GM18907 (cell line): Measurements from ENCODE around the gene LY9.
A peak's percentile ranks its signal among the peaks of the same experiment; 100 is the strongest.

Experiments
- ATAC-seq: cut with Tn5 transposase; IDR thresholded peaks from one replicate; pipeline ENCODE4 v1.9.1; 2021; ENCODE audit warnings: mild to moderate bottlenecking, moderate library complexity; ENCODE audit not compliant: unreplicated experiment

The LY9 gene

GRCh38 chr1:160801836-160802580, 6.0 kb downstream of the LY9 start:
- ATAC-seq, result no peak

- no peak for ATAC-seq
Measured at GRCh38 chr1:160806109-160806665, 10.2 kb downstream of the LY9 start.

- no peak for ATAC-seq
Measured at GRCh38 chr1:160806784-160807183, 10.8 kb downstream of the LY9 start.

- no peak for ATAC-seq
Measured at GRCh38 chr1:160807247-160807646, 11.3 kb downstream of the LY9 start.

GRCh38 chr1:160807738-160808137, 11.8 kb downstream of the LY9 start:
- no peak for ATAC-seq

GRCh38 chr1:160808289-160808688, 12.3 kb downstream of the LY9 start:
- no peak for ATAC-seq

GRCh38 chr1:160810486-160810885, 14.5 kb downstream of the LY9 start:
- ATAC-seq, result no peak

- no peak for ATAC-seq
Measured at GRCh38 chr1:160811147-160811546, 15.2 kb downstream of the LY9 start.

GRCh38 chr1:160813215-160813614, 17.2 kb downstream of the LY9 start:
- no peak for ATAC-seq

GRCh38 chr1:160814316-160814715, 18.3 kb downstream of the LY9 start:
- ATAC-seq, result no peak

GRCh38 chr1:160814856-160815255, 18.9 kb downstream of the LY9 start:
- no peak for ATAC-seq

- no peak for ATAC-seq
Measured at GRCh38 chr1:160818207-160818937, 22.4 kb downstream of the LY9 start.

GRCh38 chr1:160819186-160819585, 23.2 kb downstream of the LY9 start:
- no peak for ATAC-seq

- no peak for ATAC-seq
Measured at GRCh38 chr1:160821627-160822026, 25.7 kb downstream of the LY9 start.

GRCh38 chr1:160823296-160823695, 27.3 kb downstream of the LY9 start:
- no peak for ATAC-seq

GRCh38 chr1:160826546-160826945, 30.6 kb downstream of the LY9 start:
- ATAC-seq, result no peak

- ATAC-seq, result no peak
Measured at GRCh38 chr1:160827418-160827817, 31.4 kb downstream of the LY9 start.

- ATAC-seq, result no peak
Measured at GRCh38 chr1:160829766-160830165, 33.8 kb downstream of the LY9 start.

- peak; percentile 47 for ATAC-seq
Measured at GRCh38 chr1:160830321-160831153, 34.6 kb downstream of the LY9 start.

GRCh38 chr1:160834945-160835565, 39.1 kb downstream of the LY9 start:
- ATAC-seq, result no peak

GRCh38 chr1:160835751-160836150, 39.8 kb downstream of the LY9 start:
- no peak for ATAC-seq
